Measurements from ENCODE around the gene KRT73.
A peak's percentile ranks its signal among the peaks of the same experiment; 100 is the strongest.

KRT73 gene

DNA sequence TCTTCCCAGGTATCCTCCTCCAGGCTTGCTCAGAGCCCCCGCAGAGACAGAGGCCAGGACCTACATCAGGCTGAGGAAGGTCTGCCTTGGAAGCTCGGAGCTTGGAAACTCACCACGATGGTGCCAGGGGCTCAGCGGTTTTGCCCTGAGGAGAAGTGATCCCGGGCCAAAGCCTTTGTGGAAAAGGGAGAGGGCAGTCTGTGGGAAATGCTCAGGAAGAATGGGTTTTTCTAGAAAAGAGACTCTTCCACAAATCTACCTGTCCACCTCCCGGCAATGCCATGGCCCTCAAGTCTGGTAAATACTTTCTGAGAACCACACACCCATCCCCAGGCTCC, 25.7 kb upstream of the KRT73 start:
- no peak for TF ChIP-seq EZH2phosphoT487 (IDR thresholded peaks at IDR 0.05; ENCODE audit: borderline replicate concordance)
- TF ChIP-seq CTCF (conservative IDR thresholded peaks at IDR 0.05; ENCODE audit: low read length): no peak

GRCh38 chr12:52643233-52644077, 25.1 kb upstream of the KRT73 start:
- Histone ChIP-seq H3K4me3 (ENCODE audit: low read length, poor library complexity, severe bottlenecking) (no peak overlapping the region), H4K20me1 (ENCODE audit: insufficient read depth, low read length, poor library complexity, severe bottlenecking) (no peaks in the 10 kb centered on the region), H3K9me3 (ENCODE audit: insufficient read depth, low read depth, low read length) (no peaks in the 10 kb centered on the region), H3K4me1 (ENCODE audit: insufficient read depth, low read length, poor library complexity, severe bottlenecking) (peaks cover 30% of the 10 kb centered on the region), H3K9ac (ENCODE audit: low read depth, low read length, poor library complexity, severe bottlenecking) (no peak overlapping the region), H3F3A (ENCODE audit: low read depth) (no peaks in the 10 kb centered on the region), H2AFZ (ENCODE audit: low read length) (no peak overlapping the region), H3K4me2 (ENCODE audit: low read depth, low read length, poor library complexity, severe bottlenecking) (no peak overlapping the region), H3K9me2 (replicated peaks; ENCODE audit: low read depth, low read length) (no peaks in the 10 kb centered on the region), H3K79me2 (ENCODE audit: insufficient read depth, low read length) (no peaks in the 10 kb centered on the region), H3K27me3 (ENCODE audit: insufficient read depth, low read length, poor library complexity, severe bottlenecking) (no peaks in the 10 kb centered on the region), H3K36me3 (ENCODE audit: insufficient read depth, low read length) (no peaks in the 10 kb centered on the region)
- TF ChIP-seq EZH2phosphoT487 (IDR thresholded peaks at IDR 0.05; ENCODE audit: borderline replicate concordance) (no peak), CTCF (conservative IDR thresholded peaks at IDR 0.05; ENCODE audit: low read length) (no peak)

More for the DNA sequence above, 25.7 kb upstream of the KRT73 start:
- Histone ChIP-seq H3K36me3 (ENCODE audit: insufficient read depth, low read length) (no peaks in the 10 kb centered on the region), H3F3A (ENCODE audit: low read depth) (no peaks in the 10 kb centered on the region), H3K9ac (ENCODE audit: low read depth, low read length, poor library complexity, severe bottlenecking) (no peak overlapping the region), H3K9me2 (replicated peaks; ENCODE audit: low read depth, low read length) (no peaks in the 10 kb centered on the region), H3K4me3 (ENCODE audit: low read length, poor library complexity, severe bottlenecking) (no peak overlapping the region), H3K9me3 (ENCODE audit: insufficient read depth, low read depth, low read length) (no peaks in the 10 kb centered on the region), H4K20me1 (ENCODE audit: insufficient read depth, low read length, poor library complexity, severe bottlenecking) (no peaks in the 10 kb centered on the region), H3K27me3 (ENCODE audit: insufficient read depth, low read length, poor library complexity, severe bottlenecking) (no peaks in the 10 kb centered on the region), H3K4me1 (ENCODE audit: insufficient read depth, low read length, poor library complexity, severe bottlenecking) (peaks cover 36% of the 10 kb centered on the region), H3K79me2 (ENCODE audit: insufficient read depth, low read length) (no peaks in the 10 kb centered on the region), H2AFZ (ENCODE audit: low read length) (no peak overlapping the region), H3K4me2 (ENCODE audit: low read depth, low read length, poor library complexity, severe bottlenecking) (no peak overlapping the region)

- Histone ChIP-seq H3K9me2 (replicated peaks; ENCODE audit: low read depth, low read length) (no peaks in the 10 kb centered on the region), H3K27me3 (ENCODE audit: insufficient read depth, low read length, poor library complexity, severe bottlenecking) (no peaks in the 10 kb centered on the region), H3K36me3 (ENCODE audit: insufficient read depth, low read length) (no peaks in the 10 kb centered on the region), H3F3A (ENCODE audit: low read depth) (no peaks in the 10 kb centered on the region), H3K4me3 (ENCODE audit: low read length, poor library complexity, severe bottlenecking) (no peak overlapping the region), H3K9ac (ENCODE audit: low read depth, low read length, poor library complexity, severe bottlenecking) (no peak overlapping the region), H2AFZ (ENCODE audit: low read length) (peak overlapping the region; percentile 17; the same call in 1 of the 2 replicates), H3K4me1 (ENCODE audit: insufficient read depth, low read length, poor library complexity, severe bottlenecking) (peaks cover 21% of the 10 kb centered on the region), H3K79me2 (ENCODE audit: insufficient read depth, low read length) (no peaks in the 10 kb centered on the region), H3K4me2 (ENCODE audit: low read depth, low read length, poor library complexity, severe bottlenecking) (no peak overlapping the region), H3K9me3 (ENCODE audit: insufficient read depth, low read depth, low read length) (no peaks in the 10 kb centered on the region), H4K20me1 (ENCODE audit: insufficient read depth, low read length, poor library complexity, severe bottlenecking) (no peaks in the 10 kb centered on the region)
- TF ChIP-seq EZH2phosphoT487 (IDR thresholded peaks at IDR 0.05; ENCODE audit: borderline replicate concordance) (no peak), CTCF (conservative IDR thresholded peaks at IDR 0.05; ENCODE audit: low read length) (no peak)
Observed at GRCh38 chr12:52641468-52641867, 23.1 kb upstream of the KRT73 start.

All from Loucy (cell line).